Suprapubic skin (tissue), 3 donors: Measurements from ENCODE around the gene KATNA1.

Experiments
- EP300 ChIP-seq: sonication (generic); formaldehyde crosslinking; IDR thresholded peaks from one replicate; pipeline ENCODE4 v1.6.1; 2017; ENCODE audit warnings: antibody characterized with exemption
- POLR2A ChIP-seq, 2 donors: fragments of 450-650 bp; IDR thresholded peaks; one replicate each; pipeline ENCODE4 v1.6.1; 2017; ENCODE audit warnings: antibody characterized with exemption in 2 of 2, mild to moderate bottlenecking in 2 of 2, moderate library complexity in 2 of 2
- TF ChIP-seq, protein P1 (sequence below), 2 donors: fragments of 200-600 bp in 1 of 2; fragments of 450-650 bp in 1 of 2; sonication (generic) in 1 of 2; IDR thresholded peaks; one replicate each; pipeline ENCODE4 v1.5.1; 2016 to 2019; ENCODE audit warnings: antibody characterized with exemption in 2 of 2, mild to moderate bottlenecking in 1 of 2, moderate library complexity in 1 of 2

DNA sequence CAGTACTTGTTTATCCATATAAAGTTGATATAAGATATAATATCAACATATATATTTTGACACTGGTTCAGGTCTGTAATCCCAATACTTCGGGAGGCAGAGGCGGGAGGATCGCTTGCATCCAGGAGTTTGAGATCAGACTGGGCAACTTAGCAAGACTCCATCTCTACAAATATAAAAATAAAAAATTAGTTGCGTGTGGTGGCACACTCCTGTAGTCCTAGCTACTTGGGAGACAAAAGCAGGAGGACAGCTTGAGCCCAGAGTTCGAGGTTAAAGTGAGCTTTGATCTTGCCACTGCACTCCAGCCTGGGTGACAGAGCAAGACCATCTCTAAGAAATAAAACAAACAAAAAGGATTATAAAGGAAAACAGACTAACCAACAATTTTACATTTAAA lies 8.9 kb upstream of the KATNA1 start:
- TF ChIP-seq EP300 = no peak
- TF ChIP-seq, protein P1, sequence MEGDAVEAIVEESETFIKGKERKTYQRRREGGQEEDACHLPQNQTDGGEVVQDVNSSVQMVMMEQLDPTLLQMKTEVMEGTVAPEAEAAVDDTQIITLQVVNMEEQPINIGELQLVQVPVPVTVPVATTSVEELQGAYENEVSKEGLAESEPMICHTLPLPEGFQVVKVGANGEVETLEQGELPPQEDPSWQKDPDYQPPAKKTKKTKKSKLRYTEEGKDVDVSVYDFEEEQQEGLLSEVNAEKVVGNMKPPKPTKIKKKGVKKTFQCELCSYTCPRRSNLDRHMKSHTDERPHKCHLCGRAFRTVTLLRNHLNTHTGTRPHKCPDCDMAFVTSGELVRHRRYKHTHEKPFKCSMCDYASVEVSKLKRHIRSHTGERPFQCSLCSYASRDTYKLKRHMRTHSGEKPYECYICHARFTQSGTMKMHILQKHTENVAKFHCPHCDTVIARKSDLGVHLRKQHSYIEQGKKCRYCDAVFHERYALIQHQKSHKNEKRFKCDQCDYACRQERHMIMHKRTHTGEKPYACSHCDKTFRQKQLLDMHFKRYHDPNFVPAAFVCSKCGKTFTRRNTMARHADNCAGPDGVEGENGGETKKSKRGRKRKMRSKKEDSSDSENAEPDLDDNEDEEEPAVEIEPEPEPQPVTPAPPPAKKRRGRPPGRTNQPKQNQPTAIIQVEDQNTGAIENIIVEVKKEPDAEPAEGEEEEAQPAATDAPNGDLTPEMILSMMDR (IDR thresholded peaks at IDR 0.05) = no peak
- TF ChIP-seq POLR2A (IDR thresholded peaks at IDR 0.05) = no peak
